AG09319 (cell line): Measurements from ENCODE around the gene C10orf95.

Source experiments
- DNase-seq: peaks from one replicate; pipeline ENCODE4 v3.0.0-alpha.2; 2010; ENCODE audit warnings: low read depth; ENCODE audit errors: extremely low read depth
- TF ChIP-seq, protein P1 (sequence below): IDR thresholded peaks from 2 replicates; pipeline ENCODE4 v1.5.1; 2011; ENCODE audit warnings: low read depth, mild to moderate bottlenecking, inconsistent platforms, low read length, moderate library complexity

C10orf95 gene

DNA sequence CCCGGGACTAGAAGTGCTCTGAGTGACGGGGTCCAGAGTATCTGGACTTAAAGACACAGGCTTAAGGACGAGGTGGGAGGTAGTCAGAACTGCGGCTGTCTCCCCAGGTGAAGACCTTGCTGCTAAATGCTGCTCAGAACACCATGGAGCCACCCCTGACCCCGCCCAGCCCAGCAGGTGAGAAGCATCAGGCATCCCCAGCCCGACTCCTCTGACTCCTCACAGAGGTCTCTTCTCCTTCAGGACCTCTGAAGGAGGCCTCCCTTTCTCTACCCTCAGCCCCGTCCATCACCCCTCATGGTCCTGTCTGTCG lies 50.0 kb downstream of the C10orf95 start:
- TF ChIP-seq, protein P1, sequence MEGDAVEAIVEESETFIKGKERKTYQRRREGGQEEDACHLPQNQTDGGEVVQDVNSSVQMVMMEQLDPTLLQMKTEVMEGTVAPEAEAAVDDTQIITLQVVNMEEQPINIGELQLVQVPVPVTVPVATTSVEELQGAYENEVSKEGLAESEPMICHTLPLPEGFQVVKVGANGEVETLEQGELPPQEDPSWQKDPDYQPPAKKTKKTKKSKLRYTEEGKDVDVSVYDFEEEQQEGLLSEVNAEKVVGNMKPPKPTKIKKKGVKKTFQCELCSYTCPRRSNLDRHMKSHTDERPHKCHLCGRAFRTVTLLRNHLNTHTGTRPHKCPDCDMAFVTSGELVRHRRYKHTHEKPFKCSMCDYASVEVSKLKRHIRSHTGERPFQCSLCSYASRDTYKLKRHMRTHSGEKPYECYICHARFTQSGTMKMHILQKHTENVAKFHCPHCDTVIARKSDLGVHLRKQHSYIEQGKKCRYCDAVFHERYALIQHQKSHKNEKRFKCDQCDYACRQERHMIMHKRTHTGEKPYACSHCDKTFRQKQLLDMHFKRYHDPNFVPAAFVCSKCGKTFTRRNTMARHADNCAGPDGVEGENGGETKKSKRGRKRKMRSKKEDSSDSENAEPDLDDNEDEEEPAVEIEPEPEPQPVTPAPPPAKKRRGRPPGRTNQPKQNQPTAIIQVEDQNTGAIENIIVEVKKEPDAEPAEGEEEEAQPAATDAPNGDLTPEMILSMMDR, result no peak
- no peak for DNase-seq

DNA sequence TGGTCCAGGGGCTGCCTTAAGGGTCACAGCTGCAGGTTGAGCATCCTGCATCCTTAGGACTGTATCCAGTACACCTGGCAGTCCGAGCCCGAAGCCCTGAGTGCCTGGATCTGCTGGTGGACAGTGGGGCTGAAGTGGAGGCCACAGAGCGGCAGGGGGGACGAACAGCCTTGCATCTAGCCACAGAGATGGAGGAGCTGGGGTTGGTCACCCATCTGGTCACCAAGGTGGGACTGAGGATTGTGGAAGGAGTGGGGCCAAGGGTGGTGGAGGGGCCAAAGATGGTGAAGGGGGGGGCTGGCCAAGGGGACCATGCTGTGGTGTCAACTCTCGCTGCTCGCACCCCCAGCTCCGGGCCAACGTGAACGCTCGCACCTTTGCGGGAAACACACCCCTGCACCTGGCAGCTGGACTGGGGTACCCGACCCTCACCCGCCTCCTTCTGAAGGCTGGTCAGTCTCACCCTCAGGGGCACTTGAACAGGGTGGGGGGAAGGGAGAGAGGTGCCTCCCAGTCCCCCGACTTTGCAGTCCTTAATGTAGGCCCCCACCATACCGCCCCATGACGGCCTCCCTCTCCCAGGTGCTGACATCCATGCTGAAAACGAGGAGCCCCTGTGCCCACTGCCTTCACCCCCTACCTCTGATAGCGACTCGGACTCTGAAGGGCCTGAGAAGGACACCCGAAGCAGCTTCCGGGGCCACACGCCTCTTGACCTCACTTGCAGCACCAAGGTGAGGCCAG lies 50.6 kb downstream of the C10orf95 start:
- DNase-seq, result no peak
- TF ChIP-seq, protein P1, result no peak

DNA sequence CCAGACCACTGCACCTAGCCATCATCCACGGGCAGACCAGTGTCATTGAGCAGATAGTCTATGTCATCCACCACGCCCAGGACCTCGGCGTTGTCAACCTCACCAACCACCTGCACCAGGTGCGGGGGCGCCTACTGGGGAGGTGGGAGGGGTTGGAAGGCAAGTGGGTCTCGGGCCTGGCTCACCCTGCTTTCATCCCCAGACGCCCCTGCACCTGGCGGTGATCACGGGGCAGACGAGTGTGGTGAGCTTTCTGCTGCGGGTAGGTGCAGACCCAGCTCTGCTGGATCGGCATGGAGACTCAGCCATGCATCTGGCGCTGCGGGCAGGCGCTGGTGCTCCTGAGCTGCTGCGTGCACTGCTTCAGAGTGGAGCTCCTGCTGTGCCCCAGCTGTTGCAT lies 51.3 kb downstream of the C10orf95 start:
- DNase-seq, result no peak
- TF ChIP-seq, protein P1, result no peak
